Mononuclear cell (primary cell): ENCODE measurements around the gene ADSL. TPM values are rescaled to one million over a fixed set of nuclear protein-coding genes. Genes with fewer than 3 reads are reported as not detected.

ENCODE experiments used
- H3K27me3 ChIP-seq: 2 replicates; pipeline ENCODE4 v1.6.0; 2011; ENCODE audit warnings: low read length, control low read depth; ENCODE audit not compliant: insufficient read depth
- H3K4me1 ChIP-seq: 2 replicates; pipeline ENCODE4 v1.5.1; 2011; ENCODE audit warnings: mild to moderate bottlenecking, low read length, control low read depth; ENCODE audit not compliant: insufficient read depth
- H3K4me3 ChIP-seq: 2 replicates; pipeline ENCODE4 v1.5.1; 2011; ENCODE audit warnings: mild to moderate bottlenecking, low read length, moderate library complexity
- H3K9me3 ChIP-seq: 2 replicates; pipeline ENCODE4 v1.5.1; 2011; ENCODE audit warnings: low read depth, mild to moderate bottlenecking, control low read depth, low read length
- total RNA-seq: library from RNA; depleted of rRNA; stranded (reverse); fragments of >200 nt; gene quantifications from one replicate; pipeline ENCODE4 v1.2.3, GENCODE V29; 2012

Gene ADSL
- total RNA-seq, 1 donor = 82.0 TPM

GRCh38 chr22:40421082-40421350 is 74.7 kb downstream of the ADSL start:
- Histone ChIP-seq H3K4me3 (no peak overlapping the region), H3K4me1 (peaks cover 28% of the 10 kb centered on the region), H3K9me3 (no peaks in the 10 kb centered on the region), H3K27me3 (no peaks in the 10 kb centered on the region)

- no peaks in the 10 kb centered on the region for H3K27me3 ChIP-seq
- H3K9me3 ChIP-seq = no peaks in the 10 kb centered on the region
- H3K4me1 ChIP-seq = peaks cover 18% of the 10 kb centered on the region
- no peak overlapping the region for H3K4me3 ChIP-seq
Measured at GRCh38 chr22:40421941-40422340, 75.6 kb downstream of the ADSL start.

- Histone ChIP-seq H3K4me3 (no peak overlapping the region), H3K4me1 (peaks cover 13% of the 10 kb centered on the region), H3K27me3 (no peaks in the 10 kb centered on the region), H3K9me3 (no peaks in the 10 kb centered on the region)
Measured at GRCh38 chr22:40422558-40423309, 76.4 kb downstream of the ADSL start.

GRCh38 chr22:40423310-40423688 is 77.0 kb downstream of the ADSL start:
- Histone ChIP-seq H3K27me3 (no peaks in the 10 kb centered on the region), H3K4me1 (peaks cover 7% of the 10 kb centered on the region), H3K4me3 (no peak overlapping the region), H3K9me3 (no peaks in the 10 kb centered on the region)

GRCh38 chr22:40423882-40424640 is 77.8 kb downstream of the ADSL start:
- Histone ChIP-seq H3K4me3 (no peak overlapping the region), H3K4me1 (peaks cover 1% of the 10 kb centered on the region), H3K27me3 (no peaks in the 10 kb centered on the region), H3K9me3 (no peaks in the 10 kb centered on the region)

GRCh38 chr22:40425082-40425481 is 78.8 kb downstream of the ADSL start:
- no peak overlapping the region for H3K4me3 ChIP-seq
- H3K4me1 ChIP-seq = no peaks in the 10 kb centered on the region
- no peaks in the 10 kb centered on the region for H3K27me3 ChIP-seq
- H3K9me3 ChIP-seq = no peaks in the 10 kb centered on the region

GRCh38 chr22:40426594-40427333 is 80.5 kb downstream of the ADSL start:
- H3K4me1 ChIP-seq = peaks cover 7% of the 10 kb centered on the region
- no peak overlapping the region for H3K4me3 ChIP-seq
- no peaks in the 10 kb centered on the region for H3K9me3 ChIP-seq
- H3K27me3 ChIP-seq = no peaks in the 10 kb centered on the region

GRCh38 chr22:40428796-40429195 is 82.5 kb downstream of the ADSL start:
- H3K9me3 ChIP-seq = no peaks in the 10 kb centered on the region
- peaks cover 24% of the 10 kb centered on the region for H3K4me1 ChIP-seq
- no peaks in the 10 kb centered on the region for H3K27me3 ChIP-seq
- no peak overlapping the region for H3K4me3 ChIP-seq

GRCh38 chr22:40429481-40429880 is 83.2 kb downstream of the ADSL start:
- Histone ChIP-seq H3K27me3 (no peaks in the 10 kb centered on the region), H3K9me3 (no peaks in the 10 kb centered on the region), H3K4me3 (no peak overlapping the region), H3K4me1 (peaks cover 30% of the 10 kb centered on the region)

- H3K9me3 ChIP-seq = no peaks in the 10 kb centered on the region
- no peak overlapping the region for H3K4me3 ChIP-seq
- H3K27me3 ChIP-seq = no peaks in the 10 kb centered on the region
- peaks cover 45% of the 10 kb centered on the region for H3K4me1 ChIP-seq
Measured at GRCh38 chr22:40430991-40431390, 84.7 kb downstream of the ADSL start.

- Histone ChIP-seq H3K9me3 (no peaks in the 10 kb centered on the region), H3K4me1 (peaks cover 57% of the 10 kb centered on the region), H3K4me3 (no peak overlapping the region), H3K27me3 (no peaks in the 10 kb centered on the region)
Measured at GRCh38 chr22:40432157-40432556, 85.9 kb downstream of the ADSL start.

GRCh38 chr22:40432625-40433024 is 86.3 kb downstream of the ADSL start:
- no peaks in the 10 kb centered on the region for H3K27me3 ChIP-seq
- no peaks in the 10 kb centered on the region for H3K9me3 ChIP-seq
- no peak overlapping the region for H3K4me3 ChIP-seq
- peaks cover 62% of the 10 kb centered on the region for H3K4me1 ChIP-seq

- H3K9me3 ChIP-seq = no peaks in the 10 kb centered on the region
- H3K4me1 ChIP-seq = peaks cover 71% of the 10 kb centered on the region
- H3K4me3 ChIP-seq = no peak overlapping the region
- H3K27me3 ChIP-seq = no peaks in the 10 kb centered on the region
Measured at GRCh38 chr22:40433416-40434090, 87.3 kb downstream of the ADSL start.

GRCh38 chr22:40434106-40434505 is 87.8 kb downstream of the ADSL start:
- no peaks in the 10 kb centered on the region for H3K9me3 ChIP-seq
- no peaks in the 10 kb centered on the region for H3K27me3 ChIP-seq
- H3K4me1 ChIP-seq = peaks cover 77% of the 10 kb centered on the region
- no peak overlapping the region for H3K4me3 ChIP-seq

- Histone ChIP-seq H3K4me3 (no peak overlapping the region), H3K27me3 (no peaks in the 10 kb centered on the region), H3K9me3 (no peaks in the 10 kb centered on the region), H3K4me1 (peaks cover 83% of the 10 kb centered on the region)
Measured at GRCh38 chr22:40434745-40435144, 88.4 kb downstream of the ADSL start.
